A673 (cell line): ENCODE measurements around the gene LCA5. TPM values are rescaled to one million over a fixed set of nuclear protein-coding genes. Genes with fewer than 3 reads are reported as not detected.
"Not testable (repeated sequence)": the region's sequence is repeated elsewhere in the genome, so short reads cannot be mapped to it uniquely, and the experiment has no call there.

Experiments
- BruUV-seq: library from RNA; stranded (reverse); fragments of 400-500 nt; replicated peaks from 2 replicates; lab custom pipeline; 2021; lab: Mats Ljungman, UMichigan
- CTCF ChIA-PET: fragments of 300-600 bp; sonication (Branson Sonifier 250); formaldehyde crosslinking; loops from one replicate; lab custom pipeline; 2022; ENCODE audit warnings: antibody characterized with exemption; lab: Charles Lee
- POLR2A ChIA-PET: fragments of 300-600 bp; sonication (Branson Sonifier 250); formaldehyde crosslinking; loops from one replicate; lab custom pipeline; 2022; ENCODE audit warnings: antibody characterized with exemption; ENCODE audit not compliant: low non-redundant PET; lab: Charles Lee
- DNase-seq: peaks from one replicate; pipeline ENCODE4 v3.0.0-alpha.2; 2015; ENCODE audit warnings: low spot score
- H3K27ac ChIP-seq: fragments of 200-600 bp; sonication (generic); 2 replicates; pipeline ENCODE4 v1.5.1; 2016; ENCODE audit warnings: mixed run types, low read depth, mild to moderate bottlenecking, mixed read lengths, antibody characterized with exemption, low read length; ENCODE audit not compliant: poor library complexity, severe bottlenecking
- H3K27me3 ChIP-seq: fragments of 200-600 bp; sonication (generic); replicated peaks from 2 replicates; pipeline ENCODE4 v1.6.1; 2017; ENCODE audit warnings: mixed run types, low read depth, mild to moderate bottlenecking, mixed read lengths, antibody characterized with exemption, low read length; ENCODE audit not compliant: insufficient read depth, poor library complexity
- H3K36me3 ChIP-seq: fragments of 200-600 bp; sonication (generic); 2 replicates; pipeline ENCODE4 v1.6.1; 2016; ENCODE audit warnings: mixed run types, mild to moderate bottlenecking, mixed read lengths, antibody characterized with exemption, low read length; ENCODE audit not compliant: insufficient read depth, poor library complexity, severe bottlenecking
- H3K4me1 ChIP-seq: fragments of 200-600 bp; sonication (generic); 2 replicates; pipeline ENCODE4 v1.6.1; 2017; ENCODE audit warnings: mixed run types, mild to moderate bottlenecking, mixed read lengths, antibody characterized with exemption, low read length; ENCODE audit not compliant: insufficient read depth, poor library complexity, severe bottlenecking
- H3K4me3 ChIP-seq: fragments of 200-600 bp; sonication (generic); 2 replicates; pipeline ENCODE4 v1.5.1; 2016; ENCODE audit warnings: low read depth, mixed run types, mild to moderate bottlenecking, mixed read lengths, low read length; ENCODE audit not compliant: poor library complexity, severe bottlenecking
- H3K9me3 ChIP-seq: fragments of 200-600 bp; sonication (generic); 2 replicates; pipeline ENCODE4 v1.6.1; 2016; ENCODE audit warnings: mixed run types, low read depth, mild to moderate bottlenecking, mixed read lengths, antibody characterized with exemption, low read length; ENCODE audit not compliant: poor library complexity, severe bottlenecking
- EZH2 ChIP-seq: fragments of 200-600 bp; sonication (generic); IDR thresholded peaks from 2 replicates; pipeline ENCODE4 v1.6.1; 2017; ENCODE audit warnings: borderline replicate concordance, low read depth, mild to moderate bottlenecking, mixed read lengths, antibody characterized with exemption, low read length; ENCODE audit not compliant: poor library complexity, severe bottlenecking
- intact Hi-C: fragments of 100-400 bp; cut with micrococcal nuclease; formaldehyde crosslinking; loops from one replicate; pipeline ENCODE4 v1.10.0; 2022; ENCODE audit not compliant: unreplicated experiment
- total RNA-seq: library from RNA; stranded (reverse); gene quantifications from 2 replicates; pipeline ENCODE4 v1.2.3, GENCODE V29; 2021
- TF ChIP-seq, protein P1 (sequence below): fragments of 300-800, 200-600 bp; sonication (generic); conservative IDR thresholded peaks from 2 replicates; pipeline ENCODE4 v1.5.1; 2017; ENCODE audit warnings: low read depth, mild to moderate bottlenecking, antibody characterized with exemption, low read length, moderate library complexity, mixed read lengths

Gene LCA5
- total RNA-seq, 1 experiment from 2014 or later, result 3.5 TPM

GRCh38 chr6:79446006-79446405 lies 91.2 kb downstream of the LCA5 start:
- no peak overlapping the region for H3K4me3 ChIP-seq
- BruUV-seq, result no TSS peak
- H3K27me3 ChIP-seq, result no peaks in the 10 kb centered on the region
- no peaks in the 10 kb centered on the region for H3K36me3 ChIP-seq
- ChIA-PET POLR2A (no interaction called here), CTCF (no interaction called here)
- DNase-seq, result no peak
- intact Hi-C loops, result no loop called here
- H3K27ac ChIP-seq, result no peak overlapping the region
- TF ChIP-seq, protein P1, sequence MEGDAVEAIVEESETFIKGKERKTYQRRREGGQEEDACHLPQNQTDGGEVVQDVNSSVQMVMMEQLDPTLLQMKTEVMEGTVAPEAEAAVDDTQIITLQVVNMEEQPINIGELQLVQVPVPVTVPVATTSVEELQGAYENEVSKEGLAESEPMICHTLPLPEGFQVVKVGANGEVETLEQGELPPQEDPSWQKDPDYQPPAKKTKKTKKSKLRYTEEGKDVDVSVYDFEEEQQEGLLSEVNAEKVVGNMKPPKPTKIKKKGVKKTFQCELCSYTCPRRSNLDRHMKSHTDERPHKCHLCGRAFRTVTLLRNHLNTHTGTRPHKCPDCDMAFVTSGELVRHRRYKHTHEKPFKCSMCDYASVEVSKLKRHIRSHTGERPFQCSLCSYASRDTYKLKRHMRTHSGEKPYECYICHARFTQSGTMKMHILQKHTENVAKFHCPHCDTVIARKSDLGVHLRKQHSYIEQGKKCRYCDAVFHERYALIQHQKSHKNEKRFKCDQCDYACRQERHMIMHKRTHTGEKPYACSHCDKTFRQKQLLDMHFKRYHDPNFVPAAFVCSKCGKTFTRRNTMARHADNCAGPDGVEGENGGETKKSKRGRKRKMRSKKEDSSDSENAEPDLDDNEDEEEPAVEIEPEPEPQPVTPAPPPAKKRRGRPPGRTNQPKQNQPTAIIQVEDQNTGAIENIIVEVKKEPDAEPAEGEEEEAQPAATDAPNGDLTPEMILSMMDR, result no peak
- no peak for TF ChIP-seq EZH2
- H3K4me1 ChIP-seq, result no peaks in the 10 kb centered on the region
- H3K9me3 ChIP-seq, result no peaks in the 10 kb centered on the region

GRCh38 chr6:79443876-79444275 lies 93.4 kb downstream of the LCA5 start:
- H3K27ac ChIP-seq, POLR2A ChIA-PET, H3K4me1 ChIP-seq, CTCF ChIA-PET, intact Hi-C loops, BruUV-seq, DNase-seq, H3K9me3 ChIP-seq, H3K36me3 ChIP-seq, H3K4me3 ChIP-seq, H3K27me3 ChIP-seq: not testable (repeated sequence)

DNA sequence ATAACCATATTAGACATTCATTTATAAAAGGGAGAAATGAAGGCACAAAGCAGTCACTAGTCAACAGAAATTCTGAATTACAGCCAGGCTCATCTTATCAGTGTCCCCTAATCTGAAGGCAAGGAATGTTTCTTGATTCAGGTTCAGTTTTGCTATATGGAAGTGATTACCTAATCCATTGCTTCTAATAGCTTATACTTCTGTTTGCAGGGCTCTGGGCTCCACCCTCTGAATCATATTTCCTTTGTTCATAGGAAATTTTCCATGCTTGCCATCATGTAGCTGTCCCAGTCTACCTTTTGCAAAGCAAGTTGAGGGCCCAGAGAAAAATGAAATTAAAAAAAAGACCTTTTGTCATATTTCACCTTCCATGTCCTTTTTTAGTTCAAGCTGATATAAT lies 96.0 kb downstream of the LCA5 start:
- POLR2A ChIA-PET, result no interaction called here

GRCh38 chr6:79440598-79440997 lies 96.6 kb downstream of the LCA5 start:
- ChIA-PET POLR2A (no interaction called here), CTCF (no interaction called here)
- DNase-seq, result no peak
- no peaks in the 10 kb centered on the region for H3K27me3 ChIP-seq
- BruUV-seq, result no TSS peak
- no peaks in the 10 kb centered on the region for H3K36me3 ChIP-seq
- TF ChIP-seq EZH2, result no peak
- TF ChIP-seq, protein P1, result no peak
- H3K9me3 ChIP-seq, result no peaks in the 10 kb centered on the region
- intact Hi-C loops, result no loop called here
- H3K4me1 ChIP-seq, result no peaks in the 10 kb centered on the region
- H3K4me3 ChIP-seq, result no peak overlapping the region
- H3K27ac ChIP-seq, result no peak overlapping the region

More for the DNA sequence above, 96.0 kb downstream of the LCA5 start:
- no peaks in the 10 kb centered on the region for H3K27me3 ChIP-seq
- no peak overlapping the region for H3K4me3 ChIP-seq
- H3K4me1 ChIP-seq, result no peaks in the 10 kb centered on the region
- H3K27ac ChIP-seq, result no peak overlapping the region
- H3K36me3 ChIP-seq, result no peaks in the 10 kb centered on the region
- TF ChIP-seq, protein P1, result no peak
- no peak for TF ChIP-seq EZH2
- intact Hi-C loops, result no loop called here
- no peaks in the 10 kb centered on the region for H3K9me3 ChIP-seq
- BruUV-seq, result no TSS peak
- DNase-seq, result no peak
- CTCF ChIA-PET, result no interaction called here
